Upper lobe of left lung (tissue), 4 donors: ENCODE measurements around the gene KCNK6.

ENCODE experiments used
- POLR2A ChIP-seq, 4 donors: fragments of 450-650 bp; IDR thresholded peaks; one replicate each; pipeline ENCODE4 v1.5.1; 2016 to 2017; ENCODE audit warnings: antibody characterized with exemption in 4 of 4, mild to moderate bottlenecking in 2 of 4
- POLR2AphosphoS5 ChIP-seq, 2 donors: sonication (generic); formaldehyde crosslinking; IDR thresholded peaks; one replicate each; pipeline ENCODE4 v1.5.1; 2017; ENCODE audit warnings: antibody characterized with exemption in 2 of 2
- TF ChIP-seq, protein P1 (sequence below), 6 experiments: fragments of 450-650 bp in 4 of 6; fragments of 200-600 bp in 2 of 6; sonication (generic) in 2 of 6; IDR thresholded peaks; one replicate each; pipeline ENCODE4 v1.5.1; 2016 to 2019; ENCODE audit warnings: antibody characterized with exemption in 6 of 6

- TF ChIP-seq, protein P1, sequence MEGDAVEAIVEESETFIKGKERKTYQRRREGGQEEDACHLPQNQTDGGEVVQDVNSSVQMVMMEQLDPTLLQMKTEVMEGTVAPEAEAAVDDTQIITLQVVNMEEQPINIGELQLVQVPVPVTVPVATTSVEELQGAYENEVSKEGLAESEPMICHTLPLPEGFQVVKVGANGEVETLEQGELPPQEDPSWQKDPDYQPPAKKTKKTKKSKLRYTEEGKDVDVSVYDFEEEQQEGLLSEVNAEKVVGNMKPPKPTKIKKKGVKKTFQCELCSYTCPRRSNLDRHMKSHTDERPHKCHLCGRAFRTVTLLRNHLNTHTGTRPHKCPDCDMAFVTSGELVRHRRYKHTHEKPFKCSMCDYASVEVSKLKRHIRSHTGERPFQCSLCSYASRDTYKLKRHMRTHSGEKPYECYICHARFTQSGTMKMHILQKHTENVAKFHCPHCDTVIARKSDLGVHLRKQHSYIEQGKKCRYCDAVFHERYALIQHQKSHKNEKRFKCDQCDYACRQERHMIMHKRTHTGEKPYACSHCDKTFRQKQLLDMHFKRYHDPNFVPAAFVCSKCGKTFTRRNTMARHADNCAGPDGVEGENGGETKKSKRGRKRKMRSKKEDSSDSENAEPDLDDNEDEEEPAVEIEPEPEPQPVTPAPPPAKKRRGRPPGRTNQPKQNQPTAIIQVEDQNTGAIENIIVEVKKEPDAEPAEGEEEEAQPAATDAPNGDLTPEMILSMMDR (IDR thresholded peaks at IDR 0.05): no peak
- no peak for TF ChIP-seq POLR2A (IDR thresholded peaks at IDR 0.05)
- TF ChIP-seq POLR2AphosphoS5 (IDR thresholded peaks at IDR 0.05): no peak
Measured at GRCh38 chr19:38376576-38376975, 56.9 kb downstream of the KCNK6 start.
